ENCODE measurements around the gene HCN3. TPM values are rescaled to one million over a fixed set of nuclear protein-coding genes. Genes with fewer than 3 reads are reported as not detected.

Gene HCN3
- total RNA-seq, 1 experiment from 2014 or later: 2.5 TPM

- no peaks in the 10 kb centered on the region for H3K9me3 ChIP-seq (replicated peaks)
- H3K4me1 ChIP-seq (replicated peaks): no peaks in the 10 kb centered on the region
- no peak overlapping the region for H3K4me3 ChIP-seq
- no peak overlapping the region for H3K27ac ChIP-seq
- H3K36me3 ChIP-seq: no peaks in the 10 kb centered on the region
- H3K27me3 ChIP-seq (replicated peaks): 0 out of 2 replicates have a peak, but pooled peaks cover under 1% of the 10 kb centered on the region
- DNase-seq (ENCODE audit: low read depth in 1 of 2, low spot score in 2 of 2): no peak
These were observed 23.5 kb downstream of the HCN3 start for GRCh38 chr1:155300553-155301329.

GRCh38 chr1:155301342-155301841 is 24.1 kb downstream of the HCN3 start, which contains the start of gene PKLR:
PKLR (minus strand) TSS chr1:155301438; CDS start chr1:155301395, 43 bp downstream.
- no peaks in the 10 kb centered on the region for H3K9me3 ChIP-seq (replicated peaks)
- no peaks in the 10 kb centered on the region for H3K27me3 ChIP-seq (replicated peaks)
- H3K4me1 ChIP-seq (replicated peaks): no peaks in the 10 kb centered on the region
- H3K36me3 ChIP-seq: no peaks in the 10 kb centered on the region
- no peak for DNase-seq (ENCODE audit: low read depth in 1 of 2, low spot score in 2 of 2)
- no peak within 1 kb of the TSS for H3K27ac ChIP-seq
- no peak within 1 kb of the TSS for H3K4me3 ChIP-seq

- Histone ChIP-seq H3K27me3 (replicated peaks) (no peaks in the 10 kb centered on the region), H3K9me3 (replicated peaks) (no peaks in the 10 kb centered on the region), H3K36me3 (peaks cover 4% of the 10 kb centered on the region), H3K4me3 (no peak overlapping the region), H3K4me1 (replicated peaks) (peaks cover 3% of the 10 kb centered on the region), H3K27ac (no peak overlapping the region)
- no peak for DNase-seq (ENCODE audit: low read depth in 1 of 2, low spot score in 2 of 2)
These were observed 27.3 kb downstream of the HCN3 start for GRCh38 chr1:155304558-155305063.

- no peak for DNase-seq (ENCODE audit: low read depth in 1 of 2, low spot score in 2 of 2)
- H3K9me3 ChIP-seq (replicated peaks): no peaks in the 10 kb centered on the region
- H3K4me1 ChIP-seq (replicated peaks): peaks cover 9% of the 10 kb centered on the region
- H3K27me3 ChIP-seq (replicated peaks): no peaks in the 10 kb centered on the region
- peaks cover 16% of the 10 kb centered on the region for H3K36me3 ChIP-seq
- H3K4me3 ChIP-seq: no peak overlapping the region
- no peak overlapping the region for H3K27ac ChIP-seq
These were observed 28.7 kb downstream of the HCN3 start for GRCh38 chr1:155305881-155306391.

- DNase-seq (ENCODE audit: low read depth in 1 of 2, low spot score in 2 of 2): peak in 1 of 2 experiments; percentile 47
- H3K36me3 ChIP-seq: peaks cover 28% of the 10 kb centered on the region
- peaks cover 9% of the 10 kb centered on the region for H3K4me1 ChIP-seq (replicated peaks)
- no peaks in the 10 kb centered on the region for H3K27me3 ChIP-seq (replicated peaks)
- H3K4me3 ChIP-seq: no peak overlapping the region
- H3K9me3 ChIP-seq (replicated peaks): no peaks in the 10 kb centered on the region
- no peak overlapping the region for H3K27ac ChIP-seq
These were observed 30.0 kb downstream of the HCN3 start for GRCh38 chr1:155307247-155307740.

GRCh38 chr1:155308493-155309422 is 31.5 kb downstream of the HCN3 start, which contains the start of gene FDPS:
FDPS (plus strand) TSS chr1:155308866; CDS start chr1:155309790, 924 bp downstream.
- peak; percentile 96 to 99 for DNase-seq (ENCODE audit: low read depth in 1 of 2, low spot score in 2 of 2)
- no peaks in the 10 kb centered on the region for H3K27me3 ChIP-seq (replicated peaks)
- H3K4me3 ChIP-seq: peak within 1 kb of the TSS; percentile 60
- peak within 1 kb of the TSS; percentile 83 for H3K27ac ChIP-seq
- H3K4me1 ChIP-seq (replicated peaks): peaks cover 9% of the 10 kb centered on the region
- no peaks in the 10 kb centered on the region for H3K9me3 ChIP-seq (replicated peaks)
- H3K36me3 ChIP-seq: peaks cover 39% of the 10 kb centered on the region

- peak; percentile 62 to 64 for DNase-seq (ENCODE audit: low read depth in 1 of 2, low spot score in 2 of 2)
- Histone ChIP-seq H3K4me3 (peak overlapping the region; percentile 60), H3K27me3 (replicated peaks) (no peaks in the 10 kb centered on the region), H3K27ac (peak overlapping the region; percentile 78), H3K36me3 (peaks cover 44% of the 10 kb centered on the region), H3K9me3 (replicated peaks) (no peaks in the 10 kb centered on the region), H3K4me1 (replicated peaks) (peaks cover 9% of the 10 kb centered on the region)
These were observed 32.3 kb downstream of the HCN3 start for GRCh38 chr1:155309423-155310021.

GRCh38 chr1:155313261-155313660 is 36.0 kb downstream of the HCN3 start:
- DNase-seq (ENCODE audit: low read depth in 1 of 2, low spot score in 2 of 2): no peak
- H3K4me3 ChIP-seq: no peak overlapping the region
- no peaks in the 10 kb centered on the region for H3K27me3 ChIP-seq (replicated peaks)
- no peak overlapping the region for H3K27ac ChIP-seq
- H3K36me3 ChIP-seq: peaks cover 75% of the 10 kb centered on the region
- H3K4me1 ChIP-seq (replicated peaks): peaks cover 9% of the 10 kb centered on the region
- no peaks in the 10 kb centered on the region for H3K9me3 ChIP-seq (replicated peaks)

GRCh38 chr1:155316922-155317321 is 39.7 kb downstream of the HCN3 start:
- Histone ChIP-seq H3K27ac (no peak overlapping the region), H3K4me1 (replicated peaks) (peaks cover 3% of the 10 kb centered on the region), H3K4me3 (no peak overlapping the region), H3K9me3 (replicated peaks) (no peaks in the 10 kb centered on the region), H3K27me3 (replicated peaks) (no peaks in the 10 kb centered on the region), H3K36me3 (peaks cover 85% of the 10 kb centered on the region)
- DNase-seq (ENCODE audit: low read depth in 1 of 2, low spot score in 2 of 2): no peak

GRCh38 chr1:155318082-155318481 is 40.8 kb downstream of the HCN3 start:
- Histone ChIP-seq H3K27ac (no peak overlapping the region), H3K36me3 (peaks cover 82% of the 10 kb centered on the region), H3K4me3 (no peak overlapping the region), H3K9me3 (replicated peaks) (no peaks in the 10 kb centered on the region), H3K27me3 (replicated peaks) (no peaks in the 10 kb centered on the region), H3K4me1 (replicated peaks) (peaks cover 11% of the 10 kb centered on the region)
- no peak for DNase-seq (ENCODE audit: low read depth in 1 of 2, low spot score in 2 of 2)

- H3K27ac ChIP-seq: no peak overlapping the region
- H3K4me3 ChIP-seq: no peak overlapping the region
- peaks cover 71% of the 10 kb centered on the region for H3K36me3 ChIP-seq
- no peaks in the 10 kb centered on the region for H3K27me3 ChIP-seq (replicated peaks)
- H3K4me1 ChIP-seq (replicated peaks): peaks cover 11% of the 10 kb centered on the region
- DNase-seq (ENCODE audit: low read depth in 1 of 2, low spot score in 2 of 2): no peak
- H3K9me3 ChIP-seq (replicated peaks): no peaks in the 10 kb centered on the region
These were observed 42.3 kb downstream of the HCN3 start for GRCh38 chr1:155319536-155319935.

- no peak overlapping the region for H3K27ac ChIP-seq
- H3K4me3 ChIP-seq: no peak overlapping the region
These were observed 43.0 kb downstream of the HCN3 start for GRCh38 chr1:155320252-155320651.

More at GRCh38 chr1:155320252-155320651, 43.0 kb downstream of the HCN3 start:
- Histone ChIP-seq H3K4me1 (replicated peaks) (peaks cover 13% of the 10 kb centered on the region), H3K27me3 (replicated peaks) (no peaks in the 10 kb centered on the region), H3K9me3 (replicated peaks) (no peaks in the 10 kb centered on the region; the same call in 1 of the 2 replicates), H3K36me3 (peaks cover 71% of the 10 kb centered on the region)
- no peak for DNase-seq (ENCODE audit: low read depth in 1 of 2, low spot score in 2 of 2)

All from SJSA1 (cell line).